HUES6 (cell line): ENCODE measurements around the gene SFXN5.

Source experiments
- H3K27ac ChIP-seq: 2 replicates; pipeline ENCODE4 v1.7.0; 2013; ENCODE audit warnings: low read depth, mild to moderate bottlenecking, low read length, inconsistent platforms
- H3K27me3 ChIP-seq: 2 replicates; pipeline ENCODE4 v1.6.1; 2013; ENCODE audit warnings: low read length; ENCODE audit not compliant: control insufficient read depth, insufficient read depth
- H3K36me3 ChIP-seq: 2 replicates; pipeline ENCODE4 v1.6.1; 2013; ENCODE audit warnings: low read length; ENCODE audit not compliant: control insufficient read depth, insufficient read depth
- H3K4me1 ChIP-seq: 2 replicates; pipeline ENCODE4 v1.6.1; 2013; ENCODE audit warnings: low read length; ENCODE audit not compliant: control insufficient read depth, insufficient read depth
- H3K4me3 ChIP-seq: 2 replicates; pipeline ENCODE4 v1.5.1; 2013; ENCODE audit warnings: low read depth, low read length
- H3K9ac ChIP-seq: one replicate; pipeline ENCODE4 v1.6.1; 2013; ENCODE audit warnings: mild to moderate bottlenecking, low read length
- H3K9me3 ChIP-seq: 2 replicates; pipeline ENCODE4 v1.6.1; 2013; ENCODE audit warnings: low read depth, low read length; ENCODE audit not compliant: control insufficient read depth, insufficient read depth

Gene SFXN5

GRCh38 chr2:72895759-72896281 is 175.7 kb downstream of the SFXN5 start:
- Histone ChIP-seq H3K9me3 (no peaks in the 10 kb centered on the region), H3K27me3 (peaks cover 95% of the 10 kb centered on the region), H3K9ac (no peak overlapping the region), H3K36me3 (no peaks in the 10 kb centered on the region), H3K4me3 (no peak overlapping the region), H3K27ac (no peak overlapping the region), H3K4me1 (peaks cover 20% of the 10 kb centered on the region)

GRCh38 chr2:72895154-72895553 is 176.4 kb downstream of the SFXN5 start:
- Histone ChIP-seq H3K27ac (no peak overlapping the region), H3K27me3 (peaks cover 91% of the 10 kb centered on the region)

DNA sequence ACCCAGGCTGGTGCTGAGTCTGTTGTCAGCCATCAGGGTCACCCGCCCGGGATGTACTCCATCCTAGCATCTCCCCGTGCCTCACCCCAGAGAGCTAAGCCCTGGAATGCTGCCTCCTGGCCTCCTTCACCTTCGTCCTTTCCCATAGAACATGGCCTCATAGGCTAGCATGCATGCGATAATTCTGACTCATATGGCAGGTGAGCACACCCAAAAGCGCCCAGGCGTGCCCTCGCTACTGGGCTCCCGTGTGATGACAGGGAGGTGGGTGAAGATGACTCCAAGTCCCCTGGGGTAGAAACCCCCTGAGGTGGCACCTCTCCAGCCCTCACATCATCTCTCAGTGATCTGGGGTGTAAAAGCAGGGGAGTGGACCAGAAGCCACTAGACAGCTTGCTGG is 177.0 kb downstream of the SFXN5 start:
- Histone ChIP-seq H3K27me3 (peaks cover 91% of the 10 kb centered on the region), H3K36me3 (no peaks in the 10 kb centered on the region), H3K4me1 (peaks cover 20% of the 10 kb centered on the region), H3K9ac (no peak overlapping the region), H3K9me3 (no peaks in the 10 kb centered on the region), H3K27ac (no peak overlapping the region), H3K4me3 (no peak overlapping the region)

More at GRCh38 chr2:72895154-72895553, 176.4 kb downstream of the SFXN5 start:
- peaks cover 20% of the 10 kb centered on the region for H3K4me1 ChIP-seq
- no peak overlapping the region for H3K4me3 ChIP-seq
- H3K36me3 ChIP-seq = no peaks in the 10 kb centered on the region
- H3K9ac ChIP-seq = no peak overlapping the region
- H3K9me3 ChIP-seq = no peaks in the 10 kb centered on the region

DNA sequence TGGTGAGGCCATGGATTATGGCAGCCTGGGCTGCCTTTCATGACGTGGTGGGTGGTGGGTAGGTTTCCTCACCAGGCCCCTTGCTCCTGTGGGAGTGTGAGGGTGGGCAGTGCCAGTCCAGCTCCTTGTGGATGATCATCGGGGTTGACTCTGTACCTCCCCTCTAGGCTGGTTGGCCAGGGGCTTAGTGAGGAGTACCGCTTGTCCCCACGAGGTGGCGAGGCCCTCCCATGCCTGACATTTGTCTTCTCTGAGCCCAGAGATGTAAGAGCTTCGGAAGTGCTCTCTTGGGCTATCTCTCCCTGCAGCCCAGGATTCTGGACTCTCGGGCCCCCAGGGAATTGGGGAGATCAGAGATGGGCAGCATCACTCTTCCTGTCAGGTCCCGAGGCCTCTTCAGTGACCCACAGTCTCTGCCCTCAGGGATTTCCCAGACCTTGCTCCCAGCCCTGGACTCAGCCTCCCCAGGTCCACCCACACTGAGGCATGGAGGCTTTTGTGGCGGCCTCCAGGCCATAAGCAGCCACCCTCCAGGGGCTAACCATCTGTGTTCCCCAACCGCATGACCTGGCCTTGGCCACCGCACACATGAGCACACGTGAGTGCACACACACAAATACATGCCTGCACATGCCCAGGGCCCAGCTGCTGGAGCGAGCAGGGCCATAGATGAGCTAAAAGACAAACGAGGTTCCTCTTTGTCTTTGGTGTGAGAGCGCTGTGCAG is 177.8 kb downstream of the SFXN5 start:
- Histone ChIP-seq H3K9me3 (no peaks in the 10 kb centered on the region), H3K4me1 (peaks cover 20% of the 10 kb centered on the region), H3K27ac (no peak overlapping the region), H3K36me3 (no peaks in the 10 kb centered on the region), H3K27me3 (peaks cover 89% of the 10 kb centered on the region), H3K9ac (no peak overlapping the region), H3K4me3 (no peak overlapping the region)

DNA sequence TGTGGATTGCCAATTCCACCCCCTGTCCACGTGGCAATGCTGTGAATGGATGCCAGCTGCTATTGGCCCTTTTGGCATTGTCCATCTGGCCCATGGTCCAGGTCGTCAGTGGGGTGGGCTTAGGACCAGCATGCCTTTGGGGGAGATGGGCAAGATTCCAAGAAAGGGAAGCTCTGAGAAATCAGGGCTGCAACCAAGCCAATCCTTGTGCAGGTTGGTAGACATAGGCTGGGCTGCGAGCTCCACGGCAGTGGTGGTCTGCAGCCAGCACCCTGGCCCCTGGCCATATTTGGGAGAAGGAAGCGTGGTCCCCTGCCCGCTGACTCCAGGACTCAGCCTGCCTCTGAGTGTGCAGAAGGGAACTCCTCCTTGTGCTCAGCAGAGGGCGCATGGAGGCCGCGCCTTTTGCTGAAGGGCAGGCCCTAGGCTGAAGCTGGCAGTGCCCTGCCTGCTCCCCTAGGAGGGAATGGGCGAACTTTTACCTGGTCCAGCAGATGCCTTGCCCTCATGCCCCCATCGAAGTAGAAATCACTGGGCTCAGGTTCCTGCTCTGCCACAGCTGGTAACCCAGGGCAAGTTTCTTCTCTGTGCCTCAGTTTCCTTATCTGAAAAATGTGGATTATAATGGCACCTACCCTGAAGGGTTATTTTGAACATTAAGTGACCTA is 178.9 kb downstream of the SFXN5 start:
- no peaks in the 10 kb centered on the region for H3K9me3 ChIP-seq
- no peak overlapping the region for H3K27ac ChIP-seq
- H3K4me1 ChIP-seq = peaks cover 27% of the 10 kb centered on the region
- H3K36me3 ChIP-seq = no peaks in the 10 kb centered on the region
- no peak overlapping the region for H3K9ac ChIP-seq
- H3K4me3 ChIP-seq = no peak overlapping the region
- H3K27me3 ChIP-seq = peaks cover 87% of the 10 kb centered on the region
